ENCODE results near the gene SART1.

DNA sequence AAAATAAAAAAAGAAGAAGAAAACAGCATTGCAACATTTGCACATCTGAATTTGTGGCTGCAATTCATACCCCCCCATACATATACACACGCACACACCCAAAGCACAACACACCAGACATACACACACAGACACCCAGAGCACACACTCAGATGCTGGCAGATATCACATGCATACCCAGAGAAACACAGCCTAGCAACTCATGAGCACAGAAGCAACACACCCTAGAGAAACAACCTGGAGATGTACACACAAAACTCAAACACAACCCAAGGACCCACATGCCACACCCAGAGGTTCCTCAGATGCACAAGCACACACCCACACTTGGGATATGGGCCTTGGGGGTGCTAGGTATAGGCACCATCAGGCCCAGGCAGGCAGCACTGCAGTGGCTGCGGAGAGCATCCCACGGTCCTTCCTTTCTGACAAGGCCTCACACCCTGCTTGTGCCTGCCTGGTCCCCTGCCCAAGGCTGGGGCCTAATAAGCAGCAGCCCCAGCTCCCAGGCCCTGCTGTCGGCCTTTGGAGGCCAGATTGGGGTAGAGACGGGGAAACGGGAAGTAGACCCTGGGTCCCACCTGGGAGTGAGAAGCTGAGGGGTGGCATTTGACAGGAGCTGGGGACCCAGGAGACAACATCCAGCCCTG, 53.4 kb downstream of the SART1 start:
- TF ChIP-seq, protein P1, sequence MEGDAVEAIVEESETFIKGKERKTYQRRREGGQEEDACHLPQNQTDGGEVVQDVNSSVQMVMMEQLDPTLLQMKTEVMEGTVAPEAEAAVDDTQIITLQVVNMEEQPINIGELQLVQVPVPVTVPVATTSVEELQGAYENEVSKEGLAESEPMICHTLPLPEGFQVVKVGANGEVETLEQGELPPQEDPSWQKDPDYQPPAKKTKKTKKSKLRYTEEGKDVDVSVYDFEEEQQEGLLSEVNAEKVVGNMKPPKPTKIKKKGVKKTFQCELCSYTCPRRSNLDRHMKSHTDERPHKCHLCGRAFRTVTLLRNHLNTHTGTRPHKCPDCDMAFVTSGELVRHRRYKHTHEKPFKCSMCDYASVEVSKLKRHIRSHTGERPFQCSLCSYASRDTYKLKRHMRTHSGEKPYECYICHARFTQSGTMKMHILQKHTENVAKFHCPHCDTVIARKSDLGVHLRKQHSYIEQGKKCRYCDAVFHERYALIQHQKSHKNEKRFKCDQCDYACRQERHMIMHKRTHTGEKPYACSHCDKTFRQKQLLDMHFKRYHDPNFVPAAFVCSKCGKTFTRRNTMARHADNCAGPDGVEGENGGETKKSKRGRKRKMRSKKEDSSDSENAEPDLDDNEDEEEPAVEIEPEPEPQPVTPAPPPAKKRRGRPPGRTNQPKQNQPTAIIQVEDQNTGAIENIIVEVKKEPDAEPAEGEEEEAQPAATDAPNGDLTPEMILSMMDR (IDR thresholded peaks at IDR 0.05; ENCODE audit: low read depth, low read length), result no peak
- TF ChIP-seq MYC (IDR thresholded peaks at IDR 0.05; ENCODE audit: low read depth, low read length) (no peak), POLR2A (IDR thresholded peaks at IDR 0.05; ENCODE audit: extremely low read depth, insufficient read length) (no peak)
- TF ChIP-seq, protein P2, sequence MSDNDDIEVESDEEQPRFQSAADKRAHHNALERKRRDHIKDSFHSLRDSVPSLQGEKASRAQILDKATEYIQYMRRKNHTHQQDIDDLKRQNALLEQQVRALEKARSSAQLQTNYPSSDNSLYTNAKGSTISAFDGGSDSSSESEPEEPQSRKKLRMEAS (IDR thresholded peaks at IDR 0.05; ENCODE audit: low read depth, low read length), result no peak

Data from NB4 (cell line).